Measurements from ENCODE around the gene NXNL2. TPM values are rescaled to one million over a fixed set of nuclear protein-coding genes. Genes with fewer than 3 reads are reported as not detected.
A peak's percentile ranks its signal among the peaks of the same experiment; 100 is the strongest.

NXNL2 gene
- total and polyA plus RNA-seq, 10 of the 15 experiments (the other 5 are each of a cell fraction or from before 2014, with no cell fraction given), result not detected

GRCh38 chr9:88593537-88594185 is 58.7 kb downstream of the NXNL2 start:
- Histone ChIP-seq H3K4me2 (ENCODE audit: control insufficient read depth, insufficient read depth) (no peak overlapping the region), H3K79me2 (ENCODE audit: control insufficient read depth, insufficient read depth, low read length) (no peaks in the 10 kb centered on the region), H2AFZ (ENCODE audit: control insufficient read depth, low read depth, low read length) (no peak overlapping the region), H3K9me3 (replicated peaks; ENCODE audit: control insufficient read depth, insufficient read depth, low read length) (no peaks in the 10 kb centered on the region), H4K20me1 (ENCODE audit: control insufficient read depth, insufficient read depth) (no peaks in the 10 kb centered on the region), H3K9ac (ENCODE audit: control insufficient read depth, insufficient read depth, low read length) (no peak overlapping the region), H3K4me3 (no peak overlapping the region), H3K27me3 (replicated peaks in 1 of 2; ENCODE audit: control insufficient read depth in 2 of 2, insufficient read depth in 2 of 2, low read length in 1 of 2) (0 out of 4 replicates have a peak, but pooled peaks cover 0 to 3% of the 10 kb centered on the region in 2 experiments), H3K27ac (ENCODE audit: control insufficient read depth, insufficient read depth) (no peak overlapping the region), H3K4me1 (ENCODE audit: control insufficient read depth, insufficient read depth, low read length) (no peaks in the 10 kb centered on the region), H3K36me3 (ENCODE audit: control insufficient read depth in 2 of 2, insufficient read depth in 2 of 2, low read length in 1 of 2) (no peaks in the 10 kb centered on the region)
- 15% methylated on average over 4 of the region's 4 CpGs for WGBS (ENCODE audit: insufficient coverage, insufficient replicate concordance, low lambda C conversion rate, missing lambda C conversion rate)
- SMC1A ChIA-PET (ENCODE audit: uncharacterized antibody, unreplicated experiment), result interaction anchor here (0.7 to 1.0 kb wide), 3 partner anchors 17 to 836 kb away, joined by 3 to 4 read pairs (median 3); no protein-coding TSS in a partner anchor
- CTCF ChIA-PET, result interaction anchor here (1.2 to 1.6 kb wide), 2 partner anchors 407 to 686 kb away, joined by 4 to 9 read pairs; no protein-coding TSS in a partner anchor
- peak; percentile 89 for ATAC-seq
- DNase-seq (ENCODE audit: low read depth, low spot score), result peak; percentile 20
- intact Hi-C loops (cut with micrococcal nuclease; ENCODE audit: unreplicated experiment), result loop anchor here (1.0 to 5.0 kb wide), 3 partner anchors 149 to 685 kb away; no protein-coding TSS in a partner anchor
- FAIRE-seq, result peak; percentile 18
- no TSS peak for BruUV-seq (replicated peaks)
- in situ Hi-C loops (cut with MboI), result loop anchor here (5.0 to 10.0 kb wide), 4 partner anchors 61 to 684 kb away; no protein-coding TSS in a partner anchor
- RAD21 ChIA-PET (ENCODE audit: unreplicated experiment), result interaction anchor here (1.1 kb wide), 1 partner anchor 407 kb away, joined by 3 read pairs; no protein-coding TSS in a partner anchor
- POLR2A ChIA-PET, result no interaction called here
- TF ChIP-seq ZNF207 (IDR thresholded peaks at IDR 0.05; ENCODE audit: borderline replicate concordance), result no peak
- no peak for TF ChIP-seq CBX3 (IDR thresholded peaks at IDR 0.05; ENCODE audit: borderline replicate concordance, low read depth)
- TF ChIP-seq POLR2AphosphoS5 (IDR thresholded peaks at IDR 0.05; ENCODE audit: low read length), result no peak
- TF ChIP-seq SIN3A (IDR thresholded peaks at IDR 0.05; ENCODE audit: low read depth, low read length), result no peak
- no peak for TF ChIP-seq RCOR1 (conservative IDR thresholded peaks at IDR 0.05; ENCODE audit: low read depth, low read length)
- TF ChIP-seq EZH2 (IDR thresholded peaks at IDR 0.05; ENCODE audit: borderline replicate concordance, control insufficient read depth, low read depth, low read length), result no peak
- TF ChIP-seq EGR1 (IDR thresholded peaks at IDR 0.05; ENCODE audit: borderline replicate concordance in 1 of 2, low read depth in 2 of 2, low read length in 2 of 2), result no peak
- TF ChIP-seq HDGF (IDR thresholded peaks at IDR 0.05), result no peak
- TF ChIP-seq NFXL1 (IDR thresholded peaks at IDR 0.05; ENCODE audit: borderline replicate concordance), result no peak
- TF ChIP-seq ATF7 (IDR thresholded peaks at IDR 0.05; ENCODE audit: low read depth), result no peak
- TF ChIP-seq SMC3 (IDR thresholded peaks at IDR 0.05; ENCODE audit: borderline replicate concordance, low read length), result peak; percentile 91
- TF ChIP-seq, protein P1, sequence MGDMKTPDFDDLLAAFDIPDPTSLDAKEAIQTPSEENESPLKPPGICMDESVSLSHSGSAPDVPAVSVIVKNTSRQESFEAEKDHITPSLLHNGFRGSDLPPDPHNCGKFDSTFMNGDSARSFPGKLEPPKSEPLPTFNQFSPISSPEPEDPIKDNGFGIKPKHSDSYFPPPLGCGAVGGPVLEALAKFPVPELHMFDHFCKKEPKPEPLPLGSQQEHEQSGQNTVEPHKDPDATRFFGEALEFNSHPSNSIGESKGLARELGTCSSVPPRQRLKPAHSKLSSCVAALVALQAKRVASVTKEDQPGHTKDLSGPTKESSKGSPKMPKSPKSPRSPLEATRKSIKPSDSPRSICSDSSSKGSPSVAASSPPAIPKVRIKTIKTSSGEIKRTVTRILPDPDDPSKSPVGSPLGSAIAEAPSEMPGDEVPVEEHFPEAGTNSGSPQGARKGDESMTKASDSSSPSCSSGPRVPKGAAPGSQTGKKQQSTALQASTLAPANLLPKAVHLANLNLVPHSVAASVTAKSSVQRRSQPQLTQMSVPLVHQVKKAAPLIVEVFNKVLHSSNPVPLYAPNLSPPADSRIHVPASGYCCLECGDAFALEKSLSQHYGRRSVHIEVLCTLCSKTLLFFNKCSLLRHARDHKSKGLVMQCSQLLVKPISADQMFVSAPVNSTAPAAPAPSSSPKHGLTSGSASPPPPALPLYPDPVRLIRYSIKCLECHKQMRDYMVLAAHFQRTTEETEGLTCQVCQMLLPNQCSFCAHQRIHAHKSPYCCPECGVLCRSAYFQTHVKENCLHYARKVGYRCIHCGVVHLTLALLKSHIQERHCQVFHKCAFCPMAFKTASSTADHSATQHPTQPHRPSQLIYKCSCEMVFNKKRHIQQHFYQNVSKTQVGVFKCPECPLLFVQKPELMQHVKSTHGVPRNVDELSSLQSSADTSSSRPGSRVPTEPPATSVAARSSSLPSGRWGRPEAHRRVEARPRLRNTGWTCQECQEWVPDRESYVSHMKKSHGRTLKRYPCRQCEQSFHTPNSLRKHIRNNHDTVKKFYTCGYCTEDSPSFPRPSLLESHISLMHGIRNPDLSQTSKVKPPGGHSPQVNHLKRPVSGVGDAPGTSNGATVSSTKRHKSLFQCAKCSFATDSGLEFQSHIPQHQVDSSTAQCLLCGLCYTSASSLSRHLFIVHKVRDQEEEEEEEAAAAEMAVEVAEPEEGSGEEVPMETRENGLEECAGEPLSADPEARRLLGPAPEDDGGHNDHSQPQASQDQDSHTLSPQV (IDR thresholded peaks at IDR 0.05), result no peak
- TF ChIP-seq E2F8 (IDR thresholded peaks at IDR 0.05; ENCODE audit: low read depth, partially characterized antibody), result no peak
- no peak for TF ChIP-seq MEF2B (IDR thresholded peaks at IDR 0.05; ENCODE audit: partially characterized antibody, poor library complexity, severe bottlenecking)
- TF ChIP-seq ZNF24 (IDR thresholded peaks at IDR 0.05), result no peak
- no peak for TF ChIP-seq PAX5 (IDR thresholded peaks at IDR 0.05; ENCODE audit: borderline replicate concordance, low read depth, low read length)
- no peak for TF ChIP-seq NRF1 (conservative IDR thresholded peaks at IDR 0.05; ENCODE audit: low read depth, low read length)
- TF ChIP-seq RUNX3 (IDR thresholded peaks at IDR 0.05; ENCODE audit: low read length), result peak; percentile 42; the same call in 1 of the 2 replicates
